ENCODE data around the gene GFER. TPM values are rescaled to one million over a fixed set of nuclear protein-coding genes. Genes with fewer than 3 reads are reported as not detected.

Gene GFER
- polyA plus RNA-seq, 1 of the 3 experiments (the other 2 are of a cell fraction) = 20.4 TPM

DNA sequence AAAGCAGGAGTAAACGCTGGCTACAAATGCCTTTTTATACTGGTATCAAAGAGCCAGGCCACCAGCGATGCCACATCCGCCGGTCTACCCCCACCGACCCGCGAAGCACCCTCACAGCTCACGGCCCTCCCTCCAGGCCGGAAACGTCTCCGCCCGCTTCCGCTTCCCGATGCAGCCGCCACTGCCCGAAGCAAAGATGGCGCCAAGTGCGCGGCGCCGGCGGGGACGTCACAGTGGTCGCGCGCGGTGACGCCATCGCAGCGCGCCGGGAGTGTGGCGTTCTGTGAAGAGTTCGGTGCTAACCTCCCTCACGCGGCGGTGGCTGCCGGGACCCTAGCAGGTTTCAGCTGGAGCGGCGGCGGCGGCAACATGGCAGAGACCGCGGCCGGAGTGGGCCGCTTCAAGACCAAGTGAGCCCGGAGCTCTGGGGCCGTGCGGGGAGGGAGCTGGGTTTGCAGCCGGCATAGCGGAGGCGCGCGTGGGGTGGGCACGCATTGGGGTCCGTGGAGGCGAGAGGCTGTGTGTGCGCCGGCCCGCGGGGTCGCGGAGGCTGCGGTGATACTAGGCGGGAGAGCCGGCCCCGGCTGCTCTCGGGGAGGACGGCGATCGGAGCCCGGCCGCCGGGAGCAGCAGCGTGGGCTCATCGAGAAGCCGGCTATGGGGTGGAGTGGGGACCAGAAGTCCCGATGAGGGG lies 12.1 kb upstream of the GFER start, which contains the start of gene TBL3:
Gene TBL3 (plus strand): TSS at position 258 of the 694 bp plus-strand sequence. CDS start 112 bp downstream, at position 370.
- peaks cover 4% of the 10 kb centered on the region for H3F3A ChIP-seq (replicated peaks; ENCODE audit: insufficient read depth)
- ChIA-PET CTCF (interaction anchor here (1.2 to 3.7 kb wide), 4 partner anchors 12 to 181 kb away, joined by 3 to 19 read pairs (median 9); partner anchors contain the start of gene GFER), POLR2A (interaction anchor here (1.0 to 2.0 kb wide), 5 partner anchors 11 to 199 kb away, joined by 3 to 10 read pairs (median 5); partner anchors contain the start of genes EME2, GFER and MRPS34)
- peak; percentile 98 for DNase-seq
- peak within 1 kb of the TSS; percentile 93 to 98 for H3K27ac ChIP-seq (ENCODE audit: low read depth in 2 of 2, low read length in 1 of 2)
- no peaks in the 10 kb centered on the region for H3K9me2 ChIP-seq
- H2AFZ ChIP-seq (ENCODE audit: low read depth) = peak within 1 kb of the TSS; percentile 89
- H3K9ac ChIP-seq = peak within 1 kb of the TSS; percentile 93
- peaks cover 7 to 30% of the 10 kb centered on the region in 2 experiments for H3K36me3 ChIP-seq (replicated peaks in 1 of 2; ENCODE audit: control insufficient read depth in 1 of 2, insufficient read depth in 2 of 2, low read length in 1 of 2)
- H3K79me2 ChIP-seq (ENCODE audit: insufficient read depth) = peaks cover 30% of the 10 kb centered on the region
- H3K4me2 ChIP-seq = peak within 1 kb of the TSS; percentile 87
- H3K4me1 ChIP-seq (ENCODE audit: control insufficient read depth in 1 of 2, insufficient read depth in 2 of 2, low read depth in 1 of 2, low read length in 1 of 2) = peaks cover 0 to 9% of the 10 kb centered on the region in 2 experiments; a peak in 1 of 4 replicates
- peak within 1 kb of the TSS; percentile 75 to 88 for H3K4me3 ChIP-seq (ENCODE audit: low read depth in 2 of 2, low read length in 1 of 2)
- no peaks in the 10 kb centered on the region for H3K27me3 ChIP-seq (ENCODE audit: insufficient read depth)
- 0% methylated on average over 18 of the region's 78 CpGs for WGBS (ENCODE audit: low lambda C conversion rate)
- H3K9me3 ChIP-seq = no peaks in the 10 kb centered on the region
- H4K20me1 ChIP-seq (ENCODE audit: insufficient read depth) = no peaks in the 10 kb centered on the region
- TF ChIP-seq FOXJ3 (CRISPR knock-in tag; IDR thresholded peaks at IDR 0.05) = no peak
- TF ChIP-seq, protein P1, sequence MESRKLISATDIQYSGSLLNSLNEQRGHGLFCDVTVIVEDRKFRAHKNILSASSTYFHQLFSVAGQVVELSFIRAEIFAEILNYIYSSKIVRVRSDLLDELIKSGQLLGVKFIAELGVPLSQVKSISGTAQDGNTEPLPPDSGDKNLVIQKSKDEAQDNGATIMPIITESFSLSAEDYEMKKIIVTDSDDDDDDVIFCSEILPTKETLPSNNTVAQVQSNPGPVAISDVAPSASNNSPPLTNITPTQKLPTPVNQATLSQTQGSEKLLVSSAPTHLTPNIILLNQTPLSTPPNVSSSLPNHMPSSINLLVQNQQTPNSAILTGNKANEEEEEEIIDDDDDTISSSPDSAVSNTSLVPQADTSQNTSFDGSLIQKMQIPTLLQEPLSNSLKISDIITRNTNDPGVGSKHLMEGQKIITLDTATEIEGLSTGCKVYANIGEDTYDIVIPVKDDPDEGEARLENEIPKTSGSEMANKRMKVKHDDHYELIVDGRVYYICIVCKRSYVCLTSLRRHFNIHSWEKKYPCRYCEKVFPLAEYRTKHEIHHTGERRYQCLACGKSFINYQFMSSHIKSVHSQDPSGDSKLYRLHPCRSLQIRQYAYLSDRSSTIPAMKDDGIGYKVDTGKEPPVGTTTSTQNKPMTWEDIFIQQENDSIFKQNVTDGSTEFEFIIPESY (IDR thresholded peaks at IDR 0.05; ENCODE audit: borderline replicate concordance, low read depth) = peak; percentile 93
- no peak for TF ChIP-seq FOSL2 (IDR thresholded peaks at IDR 0.05; ENCODE audit: borderline replicate concordance, low read depth)
- no peak for TF ChIP-seq RFX5 (IDR thresholded peaks at IDR 0.05; ENCODE audit: low read length)
- no peak for TF ChIP-seq NRF1 (IDR thresholded peaks at IDR 0.05; ENCODE audit: low read depth, low read length)
- peak; percentile 82 for TF ChIP-seq POLR2AphosphoS5 (IDR thresholded peaks at IDR 0.05; ENCODE audit: low read depth, low read length)
- TF ChIP-seq JUND (IDR thresholded peaks at IDR 0.05) = no peak
- no peak for TF ChIP-seq NFIC (IDR thresholded peaks at IDR 0.05; ENCODE audit: borderline replicate concordance)
- peak; percentile 80 for TF ChIP-seq TAF1 (IDR thresholded peaks at IDR 0.05; ENCODE audit: borderline replicate concordance, low read depth, low read length)
- peak; percentile 96 for TF ChIP-seq ELF1 (IDR thresholded peaks at IDR 0.05)
- TF ChIP-seq CHD2 (IDR thresholded peaks at IDR 0.05; ENCODE audit: low read length, partially characterized antibody) = peak; percentile 96
- no peak; the same call in 1 of the 2 replicates for TF ChIP-seq RCOR1 (IDR thresholded peaks at IDR 0.05; ENCODE audit: low read length)
- TF ChIP-seq RXRA (IDR thresholded peaks at IDR 0.05; ENCODE audit: borderline replicate concordance, low read depth) = no peak
- TF ChIP-seq SMC3 (IDR thresholded peaks at IDR 0.05; ENCODE audit: low read depth, low read length) = no peak
- TF ChIP-seq, protein P2, sequence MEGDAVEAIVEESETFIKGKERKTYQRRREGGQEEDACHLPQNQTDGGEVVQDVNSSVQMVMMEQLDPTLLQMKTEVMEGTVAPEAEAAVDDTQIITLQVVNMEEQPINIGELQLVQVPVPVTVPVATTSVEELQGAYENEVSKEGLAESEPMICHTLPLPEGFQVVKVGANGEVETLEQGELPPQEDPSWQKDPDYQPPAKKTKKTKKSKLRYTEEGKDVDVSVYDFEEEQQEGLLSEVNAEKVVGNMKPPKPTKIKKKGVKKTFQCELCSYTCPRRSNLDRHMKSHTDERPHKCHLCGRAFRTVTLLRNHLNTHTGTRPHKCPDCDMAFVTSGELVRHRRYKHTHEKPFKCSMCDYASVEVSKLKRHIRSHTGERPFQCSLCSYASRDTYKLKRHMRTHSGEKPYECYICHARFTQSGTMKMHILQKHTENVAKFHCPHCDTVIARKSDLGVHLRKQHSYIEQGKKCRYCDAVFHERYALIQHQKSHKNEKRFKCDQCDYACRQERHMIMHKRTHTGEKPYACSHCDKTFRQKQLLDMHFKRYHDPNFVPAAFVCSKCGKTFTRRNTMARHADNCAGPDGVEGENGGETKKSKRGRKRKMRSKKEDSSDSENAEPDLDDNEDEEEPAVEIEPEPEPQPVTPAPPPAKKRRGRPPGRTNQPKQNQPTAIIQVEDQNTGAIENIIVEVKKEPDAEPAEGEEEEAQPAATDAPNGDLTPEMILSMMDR (IDR thresholded peaks at IDR 0.05) = no peak
- peak; percentile 98 for TF ChIP-seq GABPA (IDR thresholded peaks at IDR 0.05; ENCODE audit: low read depth)
- no peak for TF ChIP-seq RAD21 (IDR thresholded peaks at IDR 0.05; ENCODE audit: low read length)
- TF ChIP-seq FOXM1 (IDR thresholded peaks at IDR 0.05; ENCODE audit: low read depth) = no peak
- TF ChIP-seq, protein P3, sequence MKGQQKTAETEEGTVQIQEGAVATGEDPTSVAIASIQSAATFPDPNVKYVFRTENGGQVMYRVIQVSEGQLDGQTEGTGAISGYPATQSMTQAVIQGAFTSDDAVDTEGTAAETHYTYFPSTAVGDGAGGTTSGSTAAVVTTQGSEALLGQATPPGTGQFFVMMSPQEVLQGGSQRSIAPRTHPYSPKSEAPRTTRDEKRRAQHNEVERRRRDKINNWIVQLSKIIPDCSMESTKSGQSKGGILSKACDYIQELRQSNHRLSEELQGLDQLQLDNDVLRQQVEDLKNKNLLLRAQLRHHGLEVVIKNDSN (IDR thresholded peaks at IDR 0.05; ENCODE audit: borderline replicate concordance, low read depth) = no peak
- TF ChIP-seq EP300 (IDR thresholded peaks at IDR 0.05; ENCODE audit: borderline replicate concordance in 1 of 2, low read depth in 1 of 2, low read length in 1 of 2) = no peak
- TF ChIP-seq MEF2A (IDR thresholded peaks at IDR 0.05; ENCODE audit: borderline replicate concordance, low read depth) = no peak
- peak; percentile 80 for TF ChIP-seq MXI1 (IDR thresholded peaks at IDR 0.05; ENCODE audit: low read depth, low read length)
- peak; percentile 90; the same call in 1 of the 2 replicates for TF ChIP-seq SIN3A (IDR thresholded peaks at IDR 0.05; ENCODE audit: borderline replicate concordance, low read depth, low read length)
- no peak for TF ChIP-seq TEAD4 (IDR thresholded peaks at IDR 0.05; ENCODE audit: borderline replicate concordance, insufficient read depth)
- TF ChIP-seq, protein P4, sequence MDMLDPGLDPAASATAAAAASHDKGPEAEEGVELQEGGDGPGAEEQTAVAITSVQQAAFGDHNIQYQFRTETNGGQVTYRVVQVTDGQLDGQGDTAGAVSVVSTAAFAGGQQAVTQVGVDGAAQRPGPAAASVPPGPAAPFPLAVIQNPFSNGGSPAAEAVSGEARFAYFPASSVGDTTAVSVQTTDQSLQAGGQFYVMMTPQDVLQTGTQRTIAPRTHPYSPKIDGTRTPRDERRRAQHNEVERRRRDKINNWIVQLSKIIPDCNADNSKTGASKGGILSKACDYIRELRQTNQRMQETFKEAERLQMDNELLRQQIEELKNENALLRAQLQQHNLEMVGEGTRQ (IDR thresholded peaks at IDR 0.05; ENCODE audit: borderline replicate concordance, low read depth, low read length) = no peak
- TF ChIP-seq, protein P5, sequence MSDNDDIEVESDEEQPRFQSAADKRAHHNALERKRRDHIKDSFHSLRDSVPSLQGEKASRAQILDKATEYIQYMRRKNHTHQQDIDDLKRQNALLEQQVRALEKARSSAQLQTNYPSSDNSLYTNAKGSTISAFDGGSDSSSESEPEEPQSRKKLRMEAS (IDR thresholded peaks at IDR 0.05; ENCODE audit: low read depth) = peak; percentile 92
- TF ChIP-seq YY1 (IDR thresholded peaks at IDR 0.05; ENCODE audit: low read depth) = peak; percentile 99
- TF ChIP-seq, protein P6, sequence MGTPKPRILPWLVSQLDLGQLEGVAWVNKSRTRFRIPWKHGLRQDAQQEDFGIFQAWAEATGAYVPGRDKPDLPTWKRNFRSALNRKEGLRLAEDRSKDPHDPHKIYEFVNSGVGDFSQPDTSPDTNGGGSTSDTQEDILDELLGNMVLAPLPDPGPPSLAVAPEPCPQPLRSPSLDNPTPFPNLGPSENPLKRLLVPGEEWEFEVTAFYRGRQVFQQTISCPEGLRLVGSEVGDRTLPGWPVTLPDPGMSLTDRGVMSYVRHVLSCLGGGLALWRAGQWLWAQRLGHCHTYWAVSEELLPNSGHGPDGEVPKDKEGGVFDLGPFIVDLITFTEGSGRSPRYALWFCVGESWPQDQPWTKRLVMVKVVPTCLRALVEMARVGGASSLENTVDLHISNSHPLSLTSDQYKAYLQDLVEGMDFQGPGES (IDR thresholded peaks at IDR 0.05; ENCODE audit: low read depth, low read length) = no peak
